Cerebellar nuclear complex (tissue), 1 donor: ENCODE measurements around the gene HBM.
"Not testable (repeated sequence)": the region's sequence is repeated elsewhere in the genome, so short reads cannot be mapped to it uniquely, and the experiment has no call there.

ENCODE experiments used
- DNase-seq, 2 experiments: peaks; one replicate each; lab custom pipeline; 2025; lab: John Stamatoyannopoulos, UW

The HBM gene

DNA sequence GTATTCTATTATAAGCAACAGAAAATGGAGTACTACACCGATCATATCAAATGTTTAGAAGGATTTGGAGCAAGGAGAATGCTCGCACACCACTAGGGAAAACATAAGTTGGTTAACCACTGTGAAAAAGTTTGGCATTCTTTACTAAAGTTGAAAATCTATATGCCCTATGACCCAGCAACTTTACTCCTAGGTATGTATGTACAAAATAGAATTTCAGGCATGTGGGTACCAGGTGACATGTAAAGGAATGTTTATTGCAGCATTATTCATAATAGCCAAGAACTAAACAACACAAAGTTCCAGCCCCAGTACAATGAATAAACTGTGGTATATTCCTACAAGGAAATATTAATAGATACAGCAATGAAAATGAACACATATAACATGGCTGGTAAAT is 19.1 kb upstream of the HBM start:
- DNase-seq: no peak

DNA sequence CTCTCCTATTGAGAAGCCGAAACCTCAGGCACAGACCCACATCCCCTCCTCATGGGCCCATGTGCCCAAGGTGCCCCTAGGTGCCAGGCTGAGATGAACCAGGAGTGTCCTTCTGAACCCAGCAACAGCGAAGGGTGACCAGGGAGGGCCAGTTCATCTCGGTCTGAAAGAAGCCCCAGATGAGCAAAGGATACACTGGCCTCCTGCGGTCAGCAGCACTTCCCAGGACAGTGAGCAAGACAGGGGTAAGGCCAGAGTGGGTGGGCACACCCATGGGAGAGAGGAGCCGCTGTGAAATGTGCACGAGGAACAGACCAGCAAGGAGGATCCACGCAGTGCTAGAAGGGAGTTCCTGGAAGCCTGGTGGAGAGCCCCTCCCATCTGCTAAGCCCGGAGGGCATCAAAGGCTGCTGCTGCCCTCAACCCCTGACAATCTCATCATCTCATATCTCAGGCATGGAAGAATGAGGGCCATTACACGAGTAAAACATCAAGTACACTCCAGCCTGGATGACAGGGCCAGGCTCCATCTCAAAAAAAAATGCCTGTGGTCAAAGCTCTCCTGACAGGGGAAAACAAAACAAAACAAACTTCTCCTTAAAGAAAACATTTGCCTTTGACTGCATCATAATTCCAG is 16.6 kb upstream of the HBM start:
- no peak for DNase-seq

DNA sequence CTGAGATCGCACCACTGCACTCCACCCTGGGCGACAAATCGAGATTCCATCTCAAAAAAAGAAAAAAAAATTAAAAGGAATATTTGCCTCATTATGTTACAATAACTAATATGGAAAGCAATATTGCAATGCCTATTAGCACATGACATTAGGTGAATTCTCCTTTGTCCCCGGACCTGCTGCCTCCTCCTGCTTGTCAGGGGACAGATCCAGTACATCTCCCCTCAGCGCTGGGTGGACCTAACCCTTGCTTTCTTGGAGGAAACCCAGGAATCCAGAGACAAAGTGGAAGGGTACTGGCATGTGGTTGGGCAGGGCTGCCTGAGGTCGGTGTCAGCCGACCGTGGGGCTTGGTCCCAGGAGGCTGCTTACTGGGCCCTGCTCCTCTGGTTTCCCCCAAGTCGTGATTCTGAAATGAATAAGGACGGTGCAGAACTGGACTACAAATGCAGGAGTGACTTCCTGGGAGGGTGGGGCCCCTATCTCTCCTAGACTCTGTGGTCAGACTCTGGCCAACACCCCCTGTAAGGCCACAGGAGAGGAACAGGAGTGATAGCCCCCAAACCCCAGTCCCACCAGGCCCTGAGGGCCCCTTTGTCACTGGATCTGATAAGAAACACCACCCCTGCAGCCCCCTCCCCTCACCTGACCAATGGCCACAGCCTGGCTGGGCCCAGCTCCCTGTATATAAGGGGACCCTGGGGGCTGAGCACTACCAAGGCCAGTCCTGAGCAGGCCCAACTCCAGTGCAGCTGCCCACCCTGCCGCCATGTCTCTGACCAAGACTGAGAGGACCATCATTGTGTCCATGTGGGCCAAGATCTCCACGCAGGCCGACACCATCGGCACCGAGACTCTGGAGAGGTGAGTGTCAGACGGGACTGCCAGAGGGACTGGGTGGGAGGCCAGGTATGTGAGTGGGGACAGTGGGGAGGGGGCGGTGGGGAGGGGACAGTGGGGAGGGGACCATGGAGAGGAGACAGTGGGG is 13.3 kb upstream of the HBM start, which contains the start of gene HBZ:
TSS of gene HBZ (plus strand) at position 504 of the 988 bp plus-strand sequence. CDS start at position 770, 266 bp downstream.
- DNase-seq: no peak

DNA sequence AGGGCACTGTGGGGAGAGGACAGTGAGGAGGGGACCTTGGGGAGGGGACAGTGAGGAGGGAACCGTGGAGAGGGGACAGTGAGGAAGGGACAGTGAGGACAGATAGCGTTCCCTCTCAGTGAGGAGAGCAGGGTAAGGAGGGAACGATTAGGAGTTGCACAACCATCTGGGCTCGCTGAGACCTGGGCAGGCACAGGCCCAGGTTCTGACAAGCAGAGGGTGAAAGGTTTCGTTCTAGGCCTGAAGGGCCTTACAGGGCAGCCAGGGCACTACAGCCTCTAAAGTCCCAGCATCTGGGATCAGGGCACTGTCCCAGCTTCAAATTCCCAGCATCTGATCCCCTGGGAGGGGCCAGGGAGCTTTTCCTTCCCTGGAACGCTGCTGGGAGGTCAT is 12.7 kb upstream of the HBM start:
- not testable (repeated sequence) for DNase-seq

DNA sequence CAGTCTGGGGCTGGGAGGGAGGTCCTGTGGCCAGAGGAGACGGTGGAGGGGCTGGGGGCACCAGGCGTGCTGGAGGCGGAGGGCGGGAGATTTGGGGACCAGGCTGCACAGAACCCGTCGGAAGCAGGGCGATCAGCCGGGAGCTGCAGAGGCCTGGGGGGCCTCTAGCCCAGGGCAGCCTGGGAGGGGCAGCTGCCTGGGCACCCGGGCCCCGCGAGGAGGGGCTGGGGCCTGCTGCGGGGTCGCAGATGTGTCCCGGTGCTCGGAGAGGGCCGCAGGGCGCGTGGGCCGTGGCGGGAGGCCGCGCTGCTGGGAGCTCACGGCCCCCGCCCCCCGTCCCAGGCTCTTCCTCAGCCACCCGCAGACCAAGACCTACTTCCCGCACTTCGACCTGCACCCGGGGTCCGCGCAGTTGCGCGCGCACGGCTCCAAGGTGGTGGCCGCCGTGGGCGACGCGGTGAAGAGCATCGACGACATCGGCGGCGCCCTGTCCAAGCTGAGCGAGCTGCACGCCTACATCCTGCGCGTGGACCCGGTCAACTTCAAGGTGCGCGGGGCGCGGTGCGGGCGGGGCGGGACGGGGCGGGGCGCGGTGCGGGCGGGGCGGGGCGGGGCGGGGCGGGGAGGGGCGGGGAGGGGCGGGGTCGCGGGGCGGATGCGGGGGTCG is 12.1 kb upstream of the HBM start:
- DNase-seq: not testable (repeated sequence)

DNA sequence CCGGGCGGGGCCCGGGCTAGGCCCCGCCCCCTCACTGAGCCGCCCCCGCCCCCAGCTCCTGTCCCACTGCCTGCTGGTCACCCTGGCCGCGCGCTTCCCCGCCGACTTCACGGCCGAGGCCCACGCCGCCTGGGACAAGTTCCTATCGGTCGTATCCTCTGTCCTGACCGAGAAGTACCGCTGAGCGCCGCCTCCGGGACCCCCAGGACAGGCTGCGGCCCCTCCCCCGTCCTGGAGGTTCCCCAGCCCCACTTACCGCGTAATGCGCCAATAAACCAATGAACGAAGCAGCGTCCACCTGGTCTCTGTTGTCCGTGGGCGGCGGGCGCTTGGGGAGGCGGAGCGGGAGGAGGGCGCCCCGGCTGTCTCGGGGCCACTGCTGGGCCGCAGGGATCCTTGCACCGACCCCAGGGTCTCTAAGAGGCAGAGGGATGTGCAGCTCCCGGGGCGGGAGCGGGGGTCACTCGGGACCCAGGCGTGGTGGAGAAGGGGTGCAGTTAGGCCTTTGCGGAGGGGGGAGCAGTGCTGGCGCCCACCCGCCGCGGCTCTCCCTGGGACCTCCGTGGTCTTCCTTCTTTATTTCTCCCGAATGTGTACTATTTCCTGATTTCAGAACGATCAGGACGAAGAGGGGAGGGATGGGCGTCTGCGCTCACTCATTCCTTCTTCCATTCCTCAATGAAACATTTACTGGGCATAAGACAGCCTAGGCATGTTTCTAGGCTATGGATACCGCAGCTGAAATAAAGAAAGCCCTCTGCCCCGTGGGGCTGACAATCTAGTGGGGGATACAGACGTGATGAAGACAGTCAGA is 11.4 kb upstream of the HBM start:
- no peak for DNase-seq

DNA sequence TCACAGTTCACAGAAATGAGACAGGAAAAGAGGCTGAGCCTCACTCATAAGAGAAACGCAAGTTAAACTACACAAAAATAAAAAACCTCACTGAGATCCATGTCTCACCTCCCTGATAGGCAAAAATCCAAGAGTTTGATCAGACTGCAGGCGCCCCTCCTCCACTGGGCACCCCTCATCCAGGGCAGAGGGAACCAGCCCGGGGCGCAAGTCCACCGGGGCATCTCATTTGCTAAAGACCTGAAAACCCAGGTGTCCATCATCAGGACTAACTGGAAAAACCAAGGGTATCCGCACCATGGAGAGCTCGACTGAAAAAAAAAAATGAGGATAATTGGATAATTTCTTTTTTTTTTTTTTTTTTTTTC is 10.8 kb upstream of the HBM start:
- DNase-seq: no peak

DNA sequence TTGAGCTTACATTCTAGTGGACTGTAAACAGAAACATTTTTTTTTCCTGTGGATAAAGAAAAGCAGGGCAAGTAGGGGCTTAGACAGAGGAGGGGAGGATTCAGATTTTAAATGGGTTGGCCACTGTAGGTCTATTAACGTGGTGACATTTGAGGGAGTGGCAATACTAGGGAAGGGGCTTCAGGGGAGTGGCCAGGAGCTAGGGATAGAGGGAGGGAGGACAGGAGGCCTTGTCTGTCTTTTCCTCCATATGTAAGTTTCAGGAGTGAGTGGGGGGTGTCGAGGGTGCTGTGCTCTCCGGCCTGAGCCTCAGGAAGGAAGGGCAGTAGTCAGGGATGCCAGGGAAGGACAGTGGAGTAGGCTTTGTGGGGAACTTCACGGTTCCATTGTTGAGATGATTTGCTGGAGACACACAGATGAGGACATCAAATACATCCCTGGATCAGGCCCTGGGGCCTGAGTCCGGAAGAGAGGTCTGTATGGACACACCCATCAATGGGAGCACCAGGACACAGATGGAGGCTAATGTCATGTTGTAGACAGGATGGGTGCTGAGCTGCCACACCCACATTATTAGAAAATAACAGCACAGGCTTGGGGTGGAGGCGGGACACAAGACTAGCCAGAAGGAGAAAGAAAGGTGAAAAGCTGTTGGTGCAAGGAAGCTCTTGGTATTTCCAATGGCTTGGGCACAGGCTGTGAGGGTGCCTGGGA is 6.5 kb upstream of the HBM start:
- DNase-seq: no peak

DNA sequence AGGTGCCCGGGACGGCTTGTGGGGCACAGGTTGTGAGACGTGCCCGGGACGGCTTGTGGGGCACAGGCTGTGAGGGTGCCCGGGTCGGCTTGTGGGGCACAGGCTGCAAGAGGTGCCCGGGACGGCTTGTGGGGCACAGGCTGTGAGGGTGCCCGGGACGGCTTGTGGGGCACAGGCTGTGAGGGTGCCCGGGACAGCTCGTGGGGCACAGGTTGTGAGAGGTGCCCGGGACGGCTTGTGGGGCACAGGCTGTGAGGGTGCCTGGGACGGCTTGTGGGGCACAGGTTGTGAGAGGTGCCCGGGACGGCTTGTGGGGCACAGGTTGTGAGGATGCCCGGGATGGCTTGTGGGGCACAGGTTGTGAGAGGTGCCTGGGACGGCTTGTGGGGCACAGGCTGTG is 5.5 kb upstream of the HBM start:
- not testable (repeated sequence) for DNase-seq

DNA sequence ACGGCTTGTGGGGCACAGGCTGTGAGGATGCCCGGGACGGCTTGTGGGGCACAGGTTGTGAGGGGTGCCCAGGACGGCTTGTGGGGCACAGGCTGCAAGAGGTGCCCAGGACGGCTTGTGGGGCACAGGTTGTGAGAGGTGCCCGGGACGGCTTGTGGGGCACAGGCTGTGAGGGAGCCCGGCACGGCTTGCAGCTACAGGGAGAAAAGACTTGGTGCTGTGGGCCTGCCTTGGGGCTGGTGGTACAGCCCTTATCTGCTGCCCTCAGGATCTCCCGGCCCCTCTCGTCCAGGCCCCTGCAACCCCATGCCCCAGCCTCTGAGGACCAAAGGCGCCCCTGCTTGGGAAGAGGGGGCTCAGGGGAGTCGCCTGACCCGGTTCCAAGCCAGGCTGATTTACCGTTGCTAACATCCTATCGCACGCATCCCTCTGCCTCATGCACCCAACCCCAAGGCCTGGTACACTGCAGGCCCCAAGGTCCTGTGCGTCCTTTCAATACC is 5.0 kb upstream of the HBM start:
- no peak for DNase-seq

DNA sequence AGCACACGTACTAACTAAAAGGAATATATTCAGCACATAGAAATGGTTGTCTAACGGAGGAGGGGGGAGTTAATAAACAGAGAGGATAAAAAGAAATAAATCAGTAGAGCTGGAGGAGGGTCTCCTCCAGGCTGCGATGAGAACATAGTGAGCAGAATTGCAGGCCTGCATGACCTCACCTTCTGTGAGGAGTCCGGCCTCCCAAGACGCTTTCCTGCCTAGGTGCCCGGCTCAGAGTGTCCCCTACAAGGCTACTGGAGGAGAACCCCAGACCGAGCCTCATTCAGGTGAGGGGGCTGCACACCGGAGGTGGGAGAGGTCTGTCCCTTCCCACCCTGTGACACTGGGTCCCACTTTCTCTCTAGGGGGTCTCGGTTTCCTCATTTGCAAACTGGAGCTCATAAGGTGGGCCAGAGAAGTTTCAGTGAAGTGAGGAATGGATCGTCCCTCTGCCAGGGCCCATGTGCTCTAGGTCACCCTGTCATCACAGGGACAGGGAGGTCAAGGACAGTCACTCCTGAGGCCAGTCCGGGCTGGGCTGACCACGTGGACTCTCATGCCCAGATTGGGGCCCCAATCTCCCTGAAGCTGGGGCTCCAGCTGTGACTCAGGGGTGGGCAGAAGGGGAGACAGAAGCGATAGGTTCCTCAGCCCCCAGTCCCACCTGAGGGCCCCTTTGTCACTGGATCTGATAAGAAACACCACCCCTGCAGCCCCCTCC is 3.3 kb upstream of the HBM start:
- DNase-seq: no peak

DNA sequence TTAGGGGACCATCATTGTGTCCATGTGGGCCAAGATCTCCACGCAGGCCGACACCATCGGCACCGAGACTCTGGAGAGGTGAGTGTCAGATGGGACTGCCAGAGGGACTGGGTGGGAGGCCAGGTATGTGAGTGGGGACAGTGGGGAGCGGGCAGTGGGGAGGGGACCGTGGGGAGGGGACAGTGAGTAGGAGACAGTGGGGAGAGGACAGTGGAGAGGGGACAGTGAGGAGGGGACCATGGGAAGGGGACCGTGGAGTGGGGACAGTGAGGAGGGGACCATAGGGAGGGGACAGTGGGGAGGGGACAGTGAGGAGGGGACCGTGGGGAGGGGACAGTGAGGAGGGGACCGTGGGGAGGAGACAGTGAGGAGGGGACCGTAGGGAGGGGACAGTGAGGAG is 2.6 kb upstream of the HBM start:
- DNase-seq: not testable (repeated sequence)

DNA sequence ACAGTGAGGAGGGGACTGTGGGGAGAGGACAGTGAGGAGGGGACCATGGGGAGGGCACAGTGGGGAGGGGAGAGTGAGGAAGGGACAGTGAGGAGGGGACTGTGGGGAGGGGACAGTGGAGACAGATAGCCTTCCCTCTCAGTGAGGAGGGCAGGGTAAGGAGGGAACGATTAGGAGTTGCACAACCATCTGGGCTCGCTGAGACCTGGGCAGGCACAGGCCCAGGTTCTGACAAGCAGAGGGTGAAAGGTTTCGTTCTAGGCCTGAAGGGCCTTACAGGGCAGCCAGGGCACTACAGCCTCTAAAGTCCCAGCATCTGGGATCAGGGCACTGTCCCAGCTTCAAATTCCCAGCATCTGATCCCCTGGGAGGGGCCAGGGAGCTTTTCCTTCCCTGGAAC is 2.1 kb upstream of the HBM start:
- DNase-seq: not testable (repeated sequence)

DNA sequence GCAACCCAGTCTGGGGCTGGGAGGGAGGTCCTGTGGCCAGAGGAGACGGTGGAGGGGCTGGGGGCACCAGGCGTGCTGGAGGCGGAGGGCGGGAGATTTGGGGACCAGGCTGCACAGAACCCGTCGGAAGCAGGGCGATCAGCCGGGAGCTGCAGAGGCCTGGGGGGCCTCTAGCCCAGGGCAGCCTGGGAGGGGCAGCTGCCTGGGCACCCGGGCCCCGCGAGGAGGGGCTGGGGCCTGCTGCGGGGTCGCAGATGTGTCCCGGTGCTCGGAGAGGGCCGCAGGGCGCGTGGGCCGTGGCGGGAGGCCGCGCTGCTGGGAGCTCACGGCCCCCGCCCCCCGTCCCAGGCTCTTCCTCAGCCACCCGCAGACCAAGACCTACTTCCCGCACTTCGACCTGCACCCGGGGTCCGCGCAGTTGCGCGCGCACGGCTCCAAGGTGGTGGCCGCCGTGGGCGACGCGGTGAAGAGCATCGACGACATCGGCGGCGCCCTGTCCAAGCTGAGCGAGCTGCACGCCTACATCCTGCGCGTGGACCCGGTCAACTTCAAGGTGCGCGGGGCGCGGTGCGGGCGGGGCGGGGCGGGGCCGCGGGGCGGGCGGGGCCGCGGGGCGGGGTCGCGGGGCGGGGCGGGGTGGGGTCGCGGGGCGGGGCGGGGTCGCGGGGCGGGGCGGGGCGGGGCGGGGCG is 1.5 kb upstream of the HBM start:
- DNase-seq: not testable (repeated sequence)

DNA sequence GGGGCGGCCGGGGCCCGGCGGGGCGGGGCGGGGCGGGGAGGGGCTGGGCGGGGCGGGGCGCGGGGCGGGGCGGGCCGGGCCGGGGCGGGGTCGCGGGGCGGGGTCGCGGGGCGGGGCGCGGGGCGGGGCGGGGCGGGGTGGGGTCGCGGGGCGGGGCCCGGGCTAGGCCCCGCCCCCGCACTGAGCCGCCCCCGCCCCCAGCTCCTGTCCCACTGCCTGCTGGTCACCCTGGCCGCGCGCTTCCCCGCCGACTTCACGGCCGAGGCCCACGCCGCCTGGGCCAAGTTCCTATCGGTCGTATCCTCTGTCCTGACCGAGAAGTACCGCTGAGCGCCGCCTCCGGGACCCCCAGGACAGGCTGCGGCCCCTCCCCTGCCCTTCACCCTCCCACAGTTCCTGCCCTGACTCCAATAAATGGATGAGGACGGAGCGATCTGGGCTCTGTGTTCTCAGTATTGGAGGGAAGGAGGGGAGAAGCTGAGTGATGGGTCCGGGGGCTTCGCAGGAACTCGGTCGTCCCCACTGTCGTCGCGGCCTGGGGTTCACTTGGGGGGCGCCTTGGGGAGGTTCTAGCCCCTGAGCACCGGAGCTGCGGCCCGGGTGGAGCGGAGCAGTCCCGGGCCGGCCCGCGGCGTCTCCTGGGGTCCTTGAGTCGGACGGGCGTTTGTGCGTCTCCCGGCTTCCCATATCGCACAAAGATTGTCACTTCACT is 795 bp upstream of the HBM start:
- no peak for DNase-seq

DNA sequence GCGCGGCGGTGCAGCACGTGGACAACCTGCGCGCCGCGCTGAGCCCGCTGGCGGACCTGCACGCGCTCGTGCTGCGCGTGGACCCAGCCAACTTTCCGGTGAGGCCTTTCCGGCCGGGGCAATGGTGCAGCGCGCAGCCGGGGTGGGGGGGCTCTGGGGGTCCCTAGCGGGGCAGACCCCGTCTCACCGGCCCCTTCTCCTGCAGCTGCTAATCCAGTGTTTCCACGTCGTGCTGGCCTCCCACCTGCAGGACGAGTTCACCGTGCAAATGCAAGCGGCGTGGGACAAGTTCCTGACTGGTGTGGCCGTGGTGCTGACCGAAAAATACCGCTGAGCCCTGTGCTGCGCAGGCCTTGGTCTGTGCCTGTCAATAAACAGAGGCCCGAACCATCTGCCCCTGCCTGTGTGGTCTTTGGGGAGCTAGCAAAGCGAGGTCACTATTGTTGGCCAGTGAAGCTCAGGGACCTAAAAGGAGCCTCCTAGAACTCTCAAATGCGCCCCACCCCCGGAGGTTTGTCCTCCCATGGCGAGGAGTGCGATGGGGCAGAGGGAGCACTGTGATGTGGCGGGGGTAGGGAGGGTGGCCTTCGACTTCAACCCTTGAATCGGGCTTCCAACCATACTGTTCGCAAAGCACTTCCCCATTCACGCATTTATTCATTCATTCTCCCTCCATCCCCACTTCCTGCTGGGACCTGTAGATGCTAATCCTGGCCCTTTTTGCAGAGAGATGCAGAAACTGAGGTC is 770 bp downstream of the HBM start:
- no peak for DNase-seq

DNA sequence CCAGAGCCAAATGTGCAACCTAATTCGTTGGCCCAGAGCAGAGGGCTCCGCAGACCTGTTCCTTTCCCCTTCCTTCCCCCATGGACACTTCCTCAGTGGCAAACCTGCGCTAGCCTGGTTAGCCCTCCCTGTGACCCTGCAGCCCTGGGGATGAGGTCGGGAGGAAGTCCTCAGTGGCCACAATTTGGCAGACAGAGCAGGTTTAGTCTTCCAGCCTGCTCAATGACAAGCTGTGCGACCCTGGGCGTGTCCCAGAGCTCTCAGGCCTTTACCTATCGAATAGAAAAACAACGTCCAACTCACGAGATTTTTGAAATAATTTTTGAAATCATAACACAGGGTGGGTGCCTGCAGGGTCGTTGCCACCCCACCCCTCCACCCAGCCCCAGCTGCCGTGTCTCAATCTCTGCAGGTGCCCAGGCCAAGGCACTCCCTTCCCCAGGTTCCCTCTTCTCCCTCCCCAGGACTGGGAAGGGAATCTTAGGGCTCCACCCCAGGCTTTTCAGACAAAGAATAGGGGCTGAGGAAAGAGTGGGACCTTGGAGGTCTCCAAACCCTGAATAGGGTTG is 1.4 kb downstream of the HBM start:
- no peak for DNase-seq

DNA sequence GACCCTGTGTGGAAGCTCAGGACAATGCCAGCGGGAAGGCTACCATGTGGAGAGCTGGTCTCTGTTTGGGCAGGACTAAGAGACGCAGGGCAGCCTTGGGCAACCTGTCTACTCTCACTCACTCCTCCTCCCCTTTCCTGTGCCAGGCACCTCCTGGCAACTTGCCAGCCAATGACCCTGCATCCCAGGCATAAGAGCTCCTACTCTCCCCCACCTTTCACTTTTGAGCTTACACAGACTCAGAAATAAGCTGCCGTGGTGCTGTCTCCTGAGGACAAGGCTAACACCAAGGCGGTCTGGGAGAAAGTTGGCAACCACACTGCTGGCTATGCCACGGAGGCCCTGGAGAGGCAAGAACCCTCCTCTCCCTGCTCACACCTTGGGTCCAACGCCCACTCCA is 2.6 kb downstream of the HBM start:
- no peak for DNase-seq
